GM21737 (cell line): ENCODE measurements around the gene SUSD6.
A peak's percentile ranks its signal among the peaks of the same experiment; 100 is the strongest.

Source experiments
- ATAC-seq: cut with Tn5 transposase; IDR thresholded peaks from one replicate; pipeline ENCODE4 v1.9.1; 2021; ENCODE audit warnings: mild to moderate bottlenecking, moderate library complexity; ENCODE audit not compliant: unreplicated experiment

The SUSD6 gene

GRCh38 chr14:69670093-69670492 is 58.7 kb downstream of the SUSD6 start:
- ATAC-seq = no peak

GRCh38 chr14:69671365-69672030 is 60.1 kb downstream of the SUSD6 start:
- ATAC-seq = no peak

GRCh38 chr14:69672356-69672755 is 61.0 kb downstream of the SUSD6 start:
- no peak for ATAC-seq

GRCh38 chr14:69673104-69673503 is 61.7 kb downstream of the SUSD6 start:
- no peak for ATAC-seq

- ATAC-seq = no peak
Observed at GRCh38 chr14:69673578-69674305, 62.3 kb downstream of the SUSD6 start.

- ATAC-seq = no peak
Observed at GRCh38 chr14:69674546-69675244, 63.3 kb downstream of the SUSD6 start.

- no peak for ATAC-seq
Observed at GRCh38 chr14:69675245-69675583, 63.8 kb downstream of the SUSD6 start.

- ATAC-seq = peak; percentile 64
Observed at GRCh38 chr14:69675877-69676416, 64.6 kb downstream of the SUSD6 start.

GRCh38 chr14:69676723-69677122 is 65.3 kb downstream of the SUSD6 start:
- ATAC-seq = no peak

GRCh38 chr14:69680297-69680696 is 68.9 kb downstream of the SUSD6 start:
- ATAC-seq = no peak

GRCh38 chr14:69682136-69682535 is 70.7 kb downstream of the SUSD6 start:
- ATAC-seq = no peak

- no peak for ATAC-seq
Observed at GRCh38 chr14:69682621-69683263, 71.3 kb downstream of the SUSD6 start.

GRCh38 chr14:69683971-69684370 is 72.6 kb downstream of the SUSD6 start:
- no peak for ATAC-seq

- no peak for ATAC-seq
Observed at GRCh38 chr14:69684461-69685217, 73.2 kb downstream of the SUSD6 start.

GRCh38 chr14:69685218-69685616 is 73.8 kb downstream of the SUSD6 start:
- no peak for ATAC-seq

- ATAC-seq = no peak
Observed at GRCh38 chr14:69685716-69686115, 74.3 kb downstream of the SUSD6 start.

GRCh38 chr14:69687606-69688298 is 76.4 kb downstream of the SUSD6 start:
- ATAC-seq = no peak

GRCh38 chr14:69688299-69688649 is 76.9 kb downstream of the SUSD6 start:
- no peak for ATAC-seq

GRCh38 chr14:69690042-69690441 is 78.6 kb downstream of the SUSD6 start:
- ATAC-seq = no peak

GRCh38 chr14:69692594-69692993 is 81.2 kb downstream of the SUSD6 start:
- ATAC-seq = no peak
